Tibial artery (tissue), 4 donors: Measurements from ENCODE around the gene SPG11.
"Not testable (repeated sequence)": the region's sequence is repeated elsewhere in the genome, so short reads cannot be mapped to it uniquely, and the experiment has no call there.

ENCODE experiments used
- DNase-seq, 2 donors: peaks; one replicate each; pipeline ENCODE4 v3.0.0-alpha.2; 2019
- H3K27ac ChIP-seq, 2 donors: fragments of 200-600 bp; sonication (generic) in 1 of 2; 1 replicate in 1 of 2; 2 replicates in 1 of 2; pipeline ENCODE4 v1.5.1; 2018 to 2019; ENCODE audit warnings: mild to moderate bottlenecking in 1 of 2
- H3K27me3 ChIP-seq, 2 donors: fragments of 200-600 bp; sonication (generic) in 1 of 2; one replicate each; pipeline versions ENCODE4 v1.5.1 to v1.6.0; 2016 to 2019
- H3K36me3 ChIP-seq, 3 donors: fragments of 200-600 bp; sonication (generic) in 2 of 3; one replicate each; pipeline ENCODE4 v1.5.1; 2016 to 2019; ENCODE audit warnings: mild to moderate bottlenecking in 2 of 3
- H3K4me1 ChIP-seq, 4 donors: fragments of 200-600 bp; sonication (generic) in 2 of 4; 1 replicate in 3 of 4; 2 replicates in 1 of 4; pipeline ENCODE4 v1.5.1; 2016 to 2019
- H3K4me3 ChIP-seq, 2 donors: fragments of 200-600 bp; sonication (generic) in 1 of 2; 1 replicate in 1 of 2; 2 replicates in 1 of 2; pipeline ENCODE4 v1.5.1; 2018 to 2019; ENCODE audit warnings: mild to moderate bottlenecking in 2 of 2
- H3K9me3 ChIP-seq, 3 donors: fragments of 200-600 bp; sonication (generic) in 1 of 3; one replicate each; pipeline ENCODE4 v1.5.1; 2016 to 2019
- intact Hi-C: fragments of 100-400 bp; cut with DNase I; formaldehyde crosslinking; loops from one replicate; pipeline ENCODE4 v1.15.0; 2023; ENCODE audit warnings: low total_unique reads
- TF ChIP-seq, protein P1 (sequence below), 2 experiments: fragments of 200-600 bp in 1 of 2; fragments of 450-650 bp in 1 of 2; IDR thresholded peaks; one replicate each; pipeline ENCODE4 v1.5.1; 2017 to 2019; ENCODE audit warnings: antibody characterized with exemption in 2 of 2, mild to moderate bottlenecking in 1 of 2, moderate library complexity in 1 of 2

Gene SPG11

DNA sequence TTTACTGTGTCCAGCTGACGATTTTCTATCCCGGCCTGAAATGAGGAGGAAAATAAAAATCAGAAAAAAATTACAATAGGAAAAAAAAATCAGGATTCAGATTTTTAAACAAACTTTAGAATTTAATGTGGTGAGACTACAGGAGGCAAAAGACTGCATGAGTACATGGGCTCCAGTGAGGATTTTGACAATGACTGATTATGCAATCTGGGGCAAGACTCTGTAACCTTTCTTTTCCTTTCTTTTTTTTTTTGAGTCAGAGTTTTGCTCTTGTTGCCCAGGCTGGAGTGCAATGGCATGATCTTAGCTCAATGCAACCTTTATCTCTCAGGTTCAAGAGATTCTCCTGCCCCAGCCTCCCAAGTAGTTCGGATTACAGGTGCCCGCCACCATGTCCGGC, 29.9 kb downstream of the SPG11 start:
- peaks cover 49 to 75% (median 63%) of the 10 kb centered on the region in 3 donors for H3K36me3 ChIP-seq
- H3K27me3 ChIP-seq, result no peaks in the 10 kb centered on the region
- no peak overlapping the region for H3K27ac ChIP-seq
- TF ChIP-seq, protein P1, sequence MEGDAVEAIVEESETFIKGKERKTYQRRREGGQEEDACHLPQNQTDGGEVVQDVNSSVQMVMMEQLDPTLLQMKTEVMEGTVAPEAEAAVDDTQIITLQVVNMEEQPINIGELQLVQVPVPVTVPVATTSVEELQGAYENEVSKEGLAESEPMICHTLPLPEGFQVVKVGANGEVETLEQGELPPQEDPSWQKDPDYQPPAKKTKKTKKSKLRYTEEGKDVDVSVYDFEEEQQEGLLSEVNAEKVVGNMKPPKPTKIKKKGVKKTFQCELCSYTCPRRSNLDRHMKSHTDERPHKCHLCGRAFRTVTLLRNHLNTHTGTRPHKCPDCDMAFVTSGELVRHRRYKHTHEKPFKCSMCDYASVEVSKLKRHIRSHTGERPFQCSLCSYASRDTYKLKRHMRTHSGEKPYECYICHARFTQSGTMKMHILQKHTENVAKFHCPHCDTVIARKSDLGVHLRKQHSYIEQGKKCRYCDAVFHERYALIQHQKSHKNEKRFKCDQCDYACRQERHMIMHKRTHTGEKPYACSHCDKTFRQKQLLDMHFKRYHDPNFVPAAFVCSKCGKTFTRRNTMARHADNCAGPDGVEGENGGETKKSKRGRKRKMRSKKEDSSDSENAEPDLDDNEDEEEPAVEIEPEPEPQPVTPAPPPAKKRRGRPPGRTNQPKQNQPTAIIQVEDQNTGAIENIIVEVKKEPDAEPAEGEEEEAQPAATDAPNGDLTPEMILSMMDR (IDR thresholded peaks at IDR 0.05), result no peak
- no peak for DNase-seq
- intact Hi-C loops, result no loop called here
- no peaks in the 10 kb centered on the region for H3K4me1 ChIP-seq
- no peak overlapping the region for H3K4me3 ChIP-seq
- H3K9me3 ChIP-seq, result no peaks in the 10 kb centered on the region

DNA sequence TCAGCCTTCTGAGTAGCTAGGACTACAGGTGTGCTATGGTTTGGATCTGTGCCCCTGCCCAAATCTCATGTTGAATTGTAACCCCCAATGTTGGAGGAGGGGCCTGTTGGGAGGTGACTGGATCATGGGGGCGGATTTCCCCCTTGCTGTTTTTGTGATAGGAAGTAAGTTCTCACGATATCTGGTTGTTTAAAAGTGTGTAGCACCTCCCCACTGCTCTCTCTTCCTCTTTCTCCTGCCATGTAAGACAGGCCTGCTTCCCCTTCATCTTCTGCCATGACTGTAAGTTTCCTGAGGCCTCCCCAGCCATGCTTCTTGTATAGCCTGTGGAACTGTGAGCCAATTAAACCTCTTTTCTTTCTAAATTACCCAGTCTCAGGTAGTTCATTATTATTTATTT, 38.2 kb downstream of the SPG11 start:
- H3K9me3 ChIP-seq, H3K27me3 ChIP-seq, H3K4me3 ChIP-seq, DNase-seq, H3K27ac ChIP-seq, H3K4me1 ChIP-seq, intact Hi-C loops: not testable (repeated sequence)
- H3K36me3 ChIP-seq, result peaks cover 70 to 92% (median 74%) of the 10 kb centered on the region in 3 donors

DNA sequence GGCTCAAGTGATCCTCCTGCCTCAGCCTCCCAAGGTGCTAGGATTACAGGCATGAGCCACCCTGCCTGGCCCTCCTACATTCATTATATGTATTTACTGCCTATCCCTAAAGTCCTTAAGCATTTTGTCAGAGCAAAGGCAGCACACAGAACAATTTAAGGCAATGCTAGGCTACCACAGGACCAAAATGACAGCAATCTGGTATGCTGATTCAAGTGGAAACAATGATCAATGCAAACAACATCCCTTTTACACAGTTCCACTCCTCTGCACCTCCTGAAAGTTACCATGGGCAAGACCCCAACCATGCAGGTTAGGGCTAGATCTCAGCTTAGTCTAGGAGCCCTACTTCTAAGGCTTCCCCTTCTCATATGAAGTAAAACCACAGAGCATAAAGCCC, 40.3 kb downstream of the SPG11 start:
- Histone ChIP-seq H3K9me3 (no peaks in the 10 kb centered on the region), H3K4me3 (no peak overlapping the region), H3K27ac (no peak overlapping the region), H3K27me3 (no peaks in the 10 kb centered on the region), H3K36me3 (peaks cover 68 to 92% (median 72%) of the 10 kb centered on the region in 3 donors), H3K4me1 (no peaks in the 10 kb centered on the region)
- TF ChIP-seq, protein P1 (IDR thresholded peaks at IDR 0.05), result no peak
- intact Hi-C loops, result no loop called here
- DNase-seq, result no peak

DNA sequence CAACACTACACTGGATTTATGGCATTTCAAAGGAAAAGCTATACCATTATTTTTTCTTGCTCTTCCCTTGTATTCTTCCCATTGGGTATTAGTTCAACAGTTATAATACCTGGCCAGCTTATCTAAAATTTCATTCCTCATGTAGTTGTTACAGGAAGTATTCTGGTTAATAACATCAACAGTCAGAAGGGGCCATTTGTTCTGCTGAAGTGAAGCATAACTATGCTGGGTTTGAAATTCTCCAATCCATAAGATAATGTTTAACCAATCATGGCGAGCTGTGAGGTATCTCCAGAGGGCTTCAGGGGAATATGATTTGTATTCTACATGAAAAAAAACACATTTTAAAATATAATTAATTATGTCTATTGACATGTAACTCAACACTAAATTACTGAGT, 43.4 kb downstream of the SPG11 start:
- Histone ChIP-seq H3K27me3 (no peaks in the 10 kb centered on the region), H3K4me3 (no peak overlapping the region), H3K27ac (no peak overlapping the region), H3K9me3 (no peaks in the 10 kb centered on the region), H3K36me3 (peaks cover 63 to 97% (median 69%) of the 10 kb centered on the region in 3 donors), H3K4me1 (no peaks in the 10 kb centered on the region)
- TF ChIP-seq, protein P1 (IDR thresholded peaks at IDR 0.05), result no peak
- intact Hi-C loops, result no loop called here
- DNase-seq, result no peak

DNA sequence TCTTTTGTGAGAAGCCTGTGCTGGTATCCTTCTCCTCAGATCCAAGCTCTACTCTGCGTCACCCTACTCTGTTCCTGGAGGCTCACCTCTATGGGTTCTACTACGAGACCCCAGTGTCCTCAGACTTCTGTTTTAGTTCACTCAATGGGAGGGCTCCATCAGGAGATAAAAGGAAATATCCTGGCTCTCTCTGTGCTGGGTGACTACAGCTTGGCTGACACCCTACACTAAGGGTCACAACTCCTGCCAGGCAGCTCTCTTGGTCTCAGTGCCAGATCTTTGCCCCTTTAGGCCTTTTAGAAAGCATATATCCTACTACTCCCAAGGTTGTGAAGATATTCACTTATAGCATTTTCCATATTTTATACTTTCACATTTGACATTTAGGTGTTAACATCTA, 46.5 kb downstream of the SPG11 start:
- Histone ChIP-seq H3K4me3 (no peak overlapping the region), H3K36me3 (peaks cover 74 to 97% (median 75%) of the 10 kb centered on the region in 3 donors), H3K27ac (no peak overlapping the region), H3K9me3 (no peaks in the 10 kb centered on the region), H3K4me1 (no peaks in the 10 kb centered on the region), H3K27me3 (no peaks in the 10 kb centered on the region)
- no peak for DNase-seq
- TF ChIP-seq, protein P1 (IDR thresholded peaks at IDR 0.05), result no peak
- intact Hi-C loops, result no loop called here

DNA sequence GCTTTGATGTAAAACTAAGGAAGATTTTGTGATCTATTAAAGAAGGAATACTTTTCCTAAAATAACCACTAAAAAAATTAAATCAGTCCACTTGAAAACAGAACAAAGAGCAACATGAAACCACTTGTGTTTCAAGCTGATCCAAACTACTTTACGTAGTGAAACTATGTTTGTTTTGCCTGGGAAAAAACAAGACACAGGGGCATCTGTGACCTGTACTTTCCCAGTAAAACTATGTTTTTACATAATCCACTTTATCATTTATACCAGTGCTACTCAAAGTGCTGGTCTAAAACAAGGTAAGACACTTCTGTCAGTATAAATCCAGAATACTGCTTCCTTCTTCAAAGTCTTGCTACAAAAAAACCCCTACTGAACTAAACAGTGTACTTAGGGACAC, 56.7 kb downstream of the SPG11 start:
- H3K9me3 ChIP-seq, result no peaks in the 10 kb centered on the region
- no peak overlapping the region for H3K4me3 ChIP-seq
- DNase-seq, result no peak
- no peak overlapping the region for H3K27ac ChIP-seq
- intact Hi-C loops, result no loop called here
- TF ChIP-seq, protein P1 (IDR thresholded peaks at IDR 0.05), result no peak
- no peaks in the 10 kb centered on the region for H3K27me3 ChIP-seq
- no peaks in the 10 kb centered on the region for H3K4me1 ChIP-seq
- H3K36me3 ChIP-seq, result peaks cover 38 to 86% (median 80%) of the 10 kb centered on the region in 3 donors
